ENCODE measurements around the gene LACTB.

LACTB gene

GRCh38 chr15:63089260-63090043, 32.2 kb upstream of the LACTB start:
- TF ChIP-seq CTCF (IDR thresholded peaks at IDR 0.05; ENCODE audit: insufficient read depth, low read depth, low read length, missing control alignments) = no peak
- H3K4me3 ChIP-seq (ENCODE audit: low read depth, low read length) = no peak overlapping the region
- no peak for DNase-seq (ENCODE audit: low read depth)

- TF ChIP-seq CTCF (IDR thresholded peaks at IDR 0.05; ENCODE audit: insufficient read depth, low read depth, low read length, missing control alignments) = no peak
- H3K4me3 ChIP-seq (ENCODE audit: low read depth, low read length) = no peak overlapping the region
- DNase-seq (ENCODE audit: low read depth) = peak; percentile 23
Measured at GRCh38 chr15:63090472-63090871, 31.2 kb upstream of the LACTB start.

GRCh38 chr15:63090887-63091286, 30.8 kb upstream of the LACTB start:
- DNase-seq (ENCODE audit: low read depth) = no peak
- TF ChIP-seq CTCF (IDR thresholded peaks at IDR 0.05; ENCODE audit: insufficient read depth, low read depth, low read length, missing control alignments) = no peak
- H3K4me3 ChIP-seq (ENCODE audit: low read depth, low read length) = no peak overlapping the region

GRCh38 chr15:63091679-63092446, 29.8 kb upstream of the LACTB start:
- no peak for DNase-seq (ENCODE audit: low read depth)
- no peak for TF ChIP-seq CTCF (IDR thresholded peaks at IDR 0.05; ENCODE audit: insufficient read depth, low read depth, low read length, missing control alignments)
- no peak overlapping the region for H3K4me3 ChIP-seq (ENCODE audit: low read depth, low read length)

GRCh38 chr15:63093486-63094205, 28.0 kb upstream of the LACTB start:
- peak; percentile 88 for TF ChIP-seq CTCF (IDR thresholded peaks at IDR 0.05; ENCODE audit: insufficient read depth, low read depth, low read length, missing control alignments)
- no peak overlapping the region for H3K4me3 ChIP-seq (ENCODE audit: low read depth, low read length)
- peak; percentile 84 for DNase-seq (ENCODE audit: low read depth)

- DNase-seq (ENCODE audit: low read depth) = no peak
- no peak for TF ChIP-seq CTCF (IDR thresholded peaks at IDR 0.05; ENCODE audit: insufficient read depth, low read depth, low read length, missing control alignments)
- H3K4me3 ChIP-seq (ENCODE audit: low read depth, low read length) = no peak overlapping the region
Measured at GRCh38 chr15:63094495-63094931, 27.1 kb upstream of the LACTB start.
